Left lung (tissue), 10 donors: Measurements from ENCODE around the gene CYSRT1. TPM values are rescaled to one million over a fixed set of nuclear protein-coding genes. Genes with fewer than 3 reads are reported as not detected.
A peak's percentile ranks its signal among the peaks of the same experiment; 100 is the strongest.

Source experiments
- ATAC-seq: fragments of 200-7000 bp; cut with Tn5 transposase; one replicate; pipeline ENCODE4 v1.9.1; 2020; ENCODE audit warnings: moderate library complexity
- DNase-seq, 4 donors: peaks; one replicate each; pipeline ENCODE4 v3.0.0-alpha.2; 2013 to 2020
- H3K27ac ChIP-seq, 2 donors: fragments of 200-600 bp; sonication (generic) in 1 of 2; one replicate each; pipeline versions ENCODE4 v1.5.0 to v1.8.0; 2020 to 2021
- H3K27me3 ChIP-seq, 2 donors: fragments of 200-600 bp; sonication (generic) in 1 of 2; one replicate each; pipeline versions ENCODE4 v1.5.0 to v1.8.0; 2020 to 2021
- H3K36me3 ChIP-seq, 2 donors: fragments of 200-600 bp; sonication (generic) in 1 of 2; one replicate each; pipeline versions ENCODE4 v1.5.0 to v1.8.0; 2020 to 2021
- H3K4me1 ChIP-seq, 2 donors: fragments of 200-600 bp; one replicate each; pipeline ENCODE4 v1.8.0; 2021
- H3K4me3 ChIP-seq, 2 donors: fragments of 200-600 bp; sonication (generic) in 1 of 2; one replicate each; pipeline versions ENCODE4 v1.5.0 to v1.8.0; 2020 to 2021; ENCODE audit warnings: mild to moderate bottlenecking in 1 of 2
- H3K9me3 ChIP-seq, 2 donors: fragments of 200-600 bp; sonication (generic) in 1 of 2; one replicate each; pipeline versions ENCODE4 v1.5.0 to v1.8.0; 2020 to 2021
- intact Hi-C, 2 donors: fragments of 100-400 bp; cut with DNase I; formaldehyde crosslinking; loops; one replicate each; pipeline versions ENCODE4 v1.11.2 to v1.14.2; 2022
- polyA plus RNA-seq, 6 donors: library from polyadenylated mRNA; unstranded; fragments of 120-200 nt; gene quantifications; one replicate each; pipeline ENCODE4 v1.2.1, GENCODE V29; 2013; ENCODE audit not compliant: insufficient read length in 6 of 6
- total RNA-seq, 2 donors: library from RNA; stranded (reverse); fragmentation: NEBNext Ultra II Directional; extraction: Animal tissue kit (Norgen Biotek cat#: 25700); gene quantifications; one replicate each; pipeline ENCODE4 v1.2.1, GENCODE V29; 2021
- TF ChIP-seq, protein P1 (sequence below), 2 donors: fragments of 200-600 bp; sonication (generic) in 1 of 2; IDR thresholded peaks; one replicate each; pipeline versions ENCODE4 v1.5.0 to v1.8.0; 2021; ENCODE audit warnings: antibody characterized with exemption in 2 of 2
- donor health status: DM: no; HTN: yes; CAD: no.
- donor health status: DM: no; HTN: no; CAD: no.

The CYSRT1 gene
- total and polyA plus RNA-seq, 8 donors, result 0.44 to 3.7 (median 2.3) TPM

DNA sequence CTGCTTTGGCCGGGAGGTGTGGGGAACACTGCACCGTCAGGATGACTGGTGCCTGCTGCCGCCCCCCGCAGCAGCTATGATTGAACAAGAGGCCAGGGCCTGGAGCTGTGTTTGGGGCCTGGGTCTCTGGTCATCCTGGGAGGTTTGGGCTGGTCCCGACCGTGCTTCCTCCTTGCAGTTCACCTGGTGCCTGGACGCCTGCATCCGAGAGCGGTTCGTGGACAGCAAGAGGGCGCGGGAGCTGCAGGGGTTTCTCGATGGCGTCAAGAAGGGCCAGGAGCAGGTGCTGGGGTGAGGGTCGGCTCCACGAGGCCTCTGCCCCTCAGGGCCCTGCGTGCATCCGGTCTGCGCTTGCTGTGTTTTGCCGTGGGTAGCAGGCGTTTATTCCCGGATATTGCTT is 39.1 kb downstream of the CYSRT1 start:
- Histone ChIP-seq H3K36me3 (peaks cover 0 to 54% of the 10 kb centered on the region in 2 donors), H3K4me3 (no peak overlapping the region), H3K9me3 (no peaks in the 10 kb centered on the region), H3K27ac (no peak overlapping the region), H3K27me3 (no peaks in the 10 kb centered on the region), H3K4me1 (peaks cover 13 to 17% of the 10 kb centered on the region in 2 donors)
- intact Hi-C loops, result no loop called here
- DNase-seq, result no peak
- TF ChIP-seq, protein P1, sequence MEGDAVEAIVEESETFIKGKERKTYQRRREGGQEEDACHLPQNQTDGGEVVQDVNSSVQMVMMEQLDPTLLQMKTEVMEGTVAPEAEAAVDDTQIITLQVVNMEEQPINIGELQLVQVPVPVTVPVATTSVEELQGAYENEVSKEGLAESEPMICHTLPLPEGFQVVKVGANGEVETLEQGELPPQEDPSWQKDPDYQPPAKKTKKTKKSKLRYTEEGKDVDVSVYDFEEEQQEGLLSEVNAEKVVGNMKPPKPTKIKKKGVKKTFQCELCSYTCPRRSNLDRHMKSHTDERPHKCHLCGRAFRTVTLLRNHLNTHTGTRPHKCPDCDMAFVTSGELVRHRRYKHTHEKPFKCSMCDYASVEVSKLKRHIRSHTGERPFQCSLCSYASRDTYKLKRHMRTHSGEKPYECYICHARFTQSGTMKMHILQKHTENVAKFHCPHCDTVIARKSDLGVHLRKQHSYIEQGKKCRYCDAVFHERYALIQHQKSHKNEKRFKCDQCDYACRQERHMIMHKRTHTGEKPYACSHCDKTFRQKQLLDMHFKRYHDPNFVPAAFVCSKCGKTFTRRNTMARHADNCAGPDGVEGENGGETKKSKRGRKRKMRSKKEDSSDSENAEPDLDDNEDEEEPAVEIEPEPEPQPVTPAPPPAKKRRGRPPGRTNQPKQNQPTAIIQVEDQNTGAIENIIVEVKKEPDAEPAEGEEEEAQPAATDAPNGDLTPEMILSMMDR (IDR thresholded peaks at IDR 0.05), result no peak
- ATAC-seq, result no peak

DNA sequence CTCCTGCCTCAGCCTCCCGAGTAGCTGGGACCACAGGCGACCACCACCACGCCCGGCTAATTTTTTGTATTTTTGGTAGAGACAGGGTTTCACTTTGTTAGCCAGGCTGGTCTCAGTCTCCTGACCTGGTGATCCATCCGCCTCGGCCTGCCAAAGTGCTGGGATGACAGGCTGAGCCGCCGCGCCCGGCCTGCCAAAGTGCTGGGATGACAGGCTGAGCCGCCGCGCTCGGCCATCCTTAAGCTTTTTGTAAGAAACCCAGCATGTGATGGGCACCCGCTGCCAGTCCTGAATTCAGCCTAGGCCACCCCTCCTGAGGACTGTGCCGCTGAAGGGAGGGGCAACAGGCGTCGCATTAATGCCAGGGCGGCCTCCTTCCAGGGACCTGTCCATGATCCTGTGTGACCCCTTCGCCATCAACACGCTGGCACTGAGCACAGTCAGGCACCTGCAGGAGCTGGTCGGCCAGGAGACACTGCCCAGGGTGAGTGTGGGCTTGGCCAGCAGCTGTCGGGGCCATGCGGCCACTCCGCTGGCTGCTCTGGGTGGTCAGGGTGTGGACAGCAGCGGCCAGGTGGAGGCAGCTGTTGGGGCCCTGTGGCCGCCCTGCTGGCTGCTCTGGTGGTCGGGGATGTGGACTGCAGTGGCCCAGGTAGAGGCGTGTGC is 40.7 kb downstream of the CYSRT1 start:
- TF ChIP-seq, protein P1 (IDR thresholded peaks at IDR 0.05), result no peak
- Histone ChIP-seq H3K9me3 (no peaks in the 10 kb centered on the region), H3K27me3 (no peaks in the 10 kb centered on the region), H3K27ac (no peak overlapping the region), H3K36me3 (peaks cover 0 to 65% of the 10 kb centered on the region in 2 donors), H3K4me1 (peaks cover 21 to 33% of the 10 kb centered on the region in 2 donors), H3K4me3 (no peak overlapping the region)
- intact Hi-C loops, result no loop called here
- DNase-seq, result no peak
- ATAC-seq, result no peak

DNA sequence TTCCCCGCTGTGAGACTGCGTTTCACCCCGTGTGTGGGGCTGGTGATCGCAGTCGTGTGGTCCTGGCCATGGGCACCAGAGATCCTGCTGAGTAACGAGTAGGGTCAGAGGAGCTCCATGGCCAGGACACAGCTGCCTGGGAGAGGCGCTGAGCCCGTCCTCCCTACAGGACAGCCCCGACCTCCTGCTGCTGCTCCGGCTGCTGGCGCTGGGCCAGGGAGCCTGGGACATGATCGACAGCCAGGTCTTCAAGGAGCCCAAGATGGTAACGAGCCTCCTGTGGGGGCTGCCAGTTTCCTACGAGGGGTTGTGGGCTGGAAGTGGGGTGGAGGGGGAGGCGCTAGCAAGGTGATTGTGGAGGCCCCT is 41.2 kb downstream of the CYSRT1 start:
- TF ChIP-seq, protein P1 (IDR thresholded peaks at IDR 0.05), result no peak
- DNase-seq, result peak in 1 of 4 donors; percentile 53
- H3K36me3 ChIP-seq, result peaks cover 0 to 70% of the 10 kb centered on the region in 2 donors

DNA sequence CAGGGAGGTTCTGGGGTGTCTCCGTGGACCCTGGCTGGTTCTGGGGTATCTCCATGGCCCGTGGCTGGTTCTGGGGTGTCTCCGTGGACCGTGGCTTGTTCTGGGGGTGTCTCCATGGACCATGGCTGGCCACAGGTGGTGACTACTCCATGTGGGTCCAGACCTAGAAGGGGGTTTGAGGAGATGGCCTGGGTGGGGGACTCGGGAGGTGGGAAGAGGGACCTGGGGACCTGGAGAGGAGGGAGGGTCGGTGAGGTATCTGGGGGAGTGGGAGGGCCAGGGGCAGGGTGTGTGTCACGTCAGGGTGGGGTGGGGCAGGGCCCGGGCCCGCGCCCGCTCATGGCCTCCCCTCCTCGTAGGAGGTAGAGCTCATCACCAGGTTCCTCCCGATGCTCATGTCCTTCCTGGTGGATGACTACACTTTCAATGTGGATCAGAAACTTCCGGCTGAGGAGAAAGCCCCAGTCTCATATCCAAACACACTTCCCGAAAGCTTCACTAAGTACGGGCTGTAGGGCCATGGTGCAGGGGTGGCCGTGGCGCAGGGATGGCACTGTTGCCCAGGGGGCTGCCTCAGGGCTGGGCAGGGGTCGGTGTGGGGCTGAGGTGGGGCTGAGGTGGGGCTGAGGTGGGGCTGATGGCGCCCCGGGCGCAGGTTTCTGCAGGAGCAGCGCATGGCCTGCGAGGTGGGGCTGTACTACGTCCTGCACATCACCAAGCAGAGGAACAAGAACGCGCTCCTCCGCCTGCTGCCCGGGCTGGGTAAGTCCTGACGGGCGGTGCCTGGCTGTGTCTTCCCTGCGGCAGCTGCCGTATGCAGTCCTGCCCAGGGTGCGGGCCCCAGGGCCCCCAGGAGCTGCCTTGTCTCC is 41.8 kb downstream of the CYSRT1 start:
- H3K4me3 ChIP-seq, result no peak overlapping the region
- intact Hi-C loops, result no loop called here
- H3K27me3 ChIP-seq, result no peaks in the 10 kb centered on the region
- H3K27ac ChIP-seq, result no peak overlapping the region
- TF ChIP-seq, protein P1 (IDR thresholded peaks at IDR 0.05), result no peak
- H3K9me3 ChIP-seq, result no peaks in the 10 kb centered on the region
- H3K36me3 ChIP-seq, result peaks cover 0 to 71% of the 10 kb centered on the region in 2 donors
- peaks cover 21 to 39% of the 10 kb centered on the region in 2 donors for H3K4me1 ChIP-seq
- peak in 1 of 4 donors; percentile 64 for DNase-seq
- no peak for ATAC-seq

More for the DNA sequence above, 41.2 kb downstream of the CYSRT1 start:
- ATAC-seq, result no peak
- intact Hi-C loops, result no loop called here
- H3K9me3 ChIP-seq, result no peaks in the 10 kb centered on the region
- peaks cover 21 to 38% of the 10 kb centered on the region in 2 donors for H3K4me1 ChIP-seq
- H3K27ac ChIP-seq, result no peak overlapping the region
- no peak overlapping the region for H3K4me3 ChIP-seq
- no peaks in the 10 kb centered on the region for H3K27me3 ChIP-seq

DNA sequence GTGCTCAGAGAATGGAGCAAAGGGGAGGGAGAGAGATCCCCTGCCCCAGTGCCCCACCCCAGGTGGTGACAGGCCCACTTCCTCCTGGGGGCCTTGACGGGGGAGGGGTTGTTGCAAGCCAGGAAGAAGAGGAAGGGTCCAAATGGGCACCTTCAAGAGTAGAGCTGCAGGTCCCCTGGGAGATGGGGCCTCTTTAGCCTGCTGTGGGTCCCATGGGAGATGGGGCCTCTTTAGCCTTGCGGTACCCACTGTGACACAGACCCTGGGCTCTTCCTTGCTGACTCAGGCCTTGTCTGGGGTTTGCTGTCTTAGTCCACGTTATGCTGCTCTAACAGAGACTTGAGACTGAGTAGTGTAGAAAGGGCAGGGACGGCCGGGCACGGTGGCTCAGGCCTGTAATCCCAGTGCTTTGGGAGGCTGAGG is 43.0 kb downstream of the CYSRT1 start:
- intact Hi-C loops, result no loop called here
- H3K36me3 ChIP-seq, result peaks cover 0 to 83% of the 10 kb centered on the region in 2 donors
- TF ChIP-seq, protein P1 (IDR thresholded peaks at IDR 0.05), result no peak
- H3K4me3 ChIP-seq, result no peak overlapping the region
- ATAC-seq, result no peak
- DNase-seq, result no peak
- peaks cover 21 to 39% of the 10 kb centered on the region in 2 donors for H3K4me1 ChIP-seq
- H3K27me3 ChIP-seq, result no peaks in the 10 kb centered on the region
- peak overlapping the region in 1 of 2 donors; percentile 67 for H3K27ac ChIP-seq
- H3K9me3 ChIP-seq, result no peaks in the 10 kb centered on the region
